Naive thymus-derived CD4-positive, alpha-beta T cell (primary cell): ENCODE results near the gene PKP4. TPM values are rescaled to one million over a fixed set of nuclear protein-coding genes. Genes with fewer than 3 reads are reported as not detected.

ENCODE experiments used
- ATAC-seq: fragments of 150-1000 bp; cut with Tn5 transposase; 2 replicates; pipeline ENCODE4 v1.10.0; 2021; ENCODE audit warnings: mild to moderate bottlenecking, moderate library complexity
- CTCF ChIA-PET: fragments of 350-600 bp; sonication (Branson Sonifier 250); formaldehyde crosslinking; loops from one replicate; lab custom pipeline; 2021; ENCODE audit warnings: antibody characterized with exemption; lab: Charles Lee
- POLR2A ChIA-PET: fragments of 350-600 bp; sonication (Branson Sonifier 250); formaldehyde crosslinking; loops from one replicate; lab custom pipeline; 2021; ENCODE audit warnings: antibody characterized with exemption, inconsistent platforms; lab: Charles Lee
- DNase-seq, 9 donors: peaks; one replicate each; pipeline versions ENCODE4 v3.0.0 to v3.0.0-alpha.2; 2020 to 2022; ENCODE audit warnings: mixed read lengths in 1 of 9
- H3K27ac ChIP-seq: one replicate; pipeline ENCODE4 v1.7.0; 2013; ENCODE audit warnings: mild to moderate bottlenecking, low read depth, low read length, moderate library complexity
- H3K27me3 ChIP-seq, 2 donors: one replicate each; pipeline ENCODE4 v1.7.0; 2013; ENCODE audit warnings: low read length in 2 of 2, mild to moderate bottlenecking in 2 of 2, moderate library complexity in 2 of 2; ENCODE audit not compliant: control insufficient read depth in 2 of 2, insufficient read depth in 2 of 2
- H3K36me3 ChIP-seq, 3 experiments: 1 replicate in 2 of 3; 2 replicates in 1 of 3; pipeline ENCODE4 v1.7.0; 2013; ENCODE audit warnings: low read length in 3 of 3, mild to moderate bottlenecking in 3 of 3, moderate library complexity in 1 of 3; ENCODE audit not compliant: insufficient read depth in 3 of 3, control insufficient read depth in 2 of 3
- H3K4me1 ChIP-seq, 2 donors: one replicate each; pipeline ENCODE4 v1.7.0; 2013; ENCODE audit warnings: low read length in 2 of 2, mild to moderate bottlenecking in 2 of 2, moderate library complexity in 1 of 2; ENCODE audit not compliant: control insufficient read depth in 2 of 2, insufficient read depth in 2 of 2
- H3K4me3 ChIP-seq: 2 replicates; pipeline ENCODE4 v1.7.0; 2013; ENCODE audit warnings: mild to moderate bottlenecking, low read length
- H3K9me3 ChIP-seq, 3 experiments: 1 replicate in 2 of 3; 2 replicates in 1 of 3; pipeline ENCODE4 v1.7.0; 2013; ENCODE audit warnings: low read length in 3 of 3; ENCODE audit not compliant: control insufficient read depth in 2 of 3
- H3K27ac Mint-ChIP-seq, 9 donors: one replicate each; pipeline ENCODE4 v1.8.0; 2020 to 2022; ENCODE audit warnings: mixed read lengths in 9 of 9, mild to moderate bottlenecking in 8 of 9, moderate library complexity in 5 of 9, inconsistent platforms in 2 of 9
- H3K27me3 Mint-ChIP-seq, 5 donors: one replicate each; pipeline ENCODE4 v1.8.0; 2021 to 2022; ENCODE audit warnings: mixed read lengths in 5 of 5, mild to moderate bottlenecking in 1 of 5
- H3K36me3 Mint-ChIP-seq, 5 donors: one replicate each; pipeline ENCODE4 v1.8.0; 2020 to 2022; ENCODE audit warnings: mixed read lengths in 5 of 5, mild to moderate bottlenecking in 3 of 5, inconsistent platforms in 1 of 5
- H3K4me1 Mint-ChIP-seq, 7 donors: one replicate each; pipeline ENCODE4 v1.8.0; 2020 to 2022; ENCODE audit warnings: mixed read lengths in 7 of 7, mild to moderate bottlenecking in 3 of 7, inconsistent platforms in 1 of 7
- H3K4me3 Mint-ChIP-seq, 10 donors: one replicate each; pipeline ENCODE4 v1.8.0; 2020 to 2022; ENCODE audit warnings: mild to moderate bottlenecking in 10 of 10, mixed read lengths in 10 of 10, moderate library complexity in 6 of 10, inconsistent platforms in 2 of 10
- H3K9me3 Mint-ChIP-seq, 11 donors: one replicate each; pipeline ENCODE4 v1.8.0; 2020 to 2022; ENCODE audit warnings: mixed read lengths in 11 of 11, mild to moderate bottlenecking in 4 of 11, inconsistent platforms in 1 of 11, moderate library complexity in 1 of 11
- intact Hi-C, 2 donors: fragments of 100-400 bp; cut with micrococcal nuclease; formaldehyde crosslinking; loops; one replicate each; pipeline ENCODE4 v1.15.1; 2023
- polyA plus RNA-seq, 2 donors: library from polyadenylated mRNA; unstranded; fragments of 300-500 nt; fragmentation: Illumina TruSeq; gene quantifications; one replicate each; pipeline ENCODE4 v1.2.3, GENCODE V29; 2021
- total RNA-seq, 6 experiments: library from RNA in 5 of 6; stranded (reverse) in 5 of 6; gene quantifications; 1 replicate in 5 of 6; 2 replicates in 1 of 6; pipeline ENCODE4 v1.2.3 and lab custom pipeline; 2021 to 2026

The PKP4 gene
- total and polyA plus RNA-seq, 7 experiments from 2014 or later: 1.3 to 33.2 (median 16.6) TPM

- ChIA-PET CTCF (no interaction called here), POLR2A (no interaction called here)
- DNase-seq: no peak
- intact Hi-C loops: no loop called here
- no peaks in the 10 kb centered on the region for H3K27me3 ChIP-seq
- no peaks in the 10 kb centered on the region for H3K4me1 ChIP-seq
- H3K27ac Mint-ChIP-seq: no peak overlapping the region
- H3K9me3 ChIP-seq: no peaks in the 10 kb centered on the region
- no peak overlapping the region for H3K4me3 Mint-ChIP-seq
- ATAC-seq: no peak
- no peaks in the 10 kb centered on the region for H3K36me3 ChIP-seq
- H3K4me1 Mint-ChIP-seq: no peaks in the 10 kb centered on the region
- peaks cover 0 to 9% (median 0%) of the 10 kb centered on the region in 5 donors for H3K36me3 Mint-ChIP-seq
- no peak overlapping the region for H3K27ac ChIP-seq
- H3K4me3 ChIP-seq: no peak overlapping the region
- no peaks in the 10 kb centered on the region for H3K27me3 Mint-ChIP-seq
- H3K9me3 Mint-ChIP-seq: no peaks in the 10 kb centered on the region
Measured at GRCh38 chr2:158603205-158603604, 146.5 kb downstream of the PKP4 start.

DNA sequence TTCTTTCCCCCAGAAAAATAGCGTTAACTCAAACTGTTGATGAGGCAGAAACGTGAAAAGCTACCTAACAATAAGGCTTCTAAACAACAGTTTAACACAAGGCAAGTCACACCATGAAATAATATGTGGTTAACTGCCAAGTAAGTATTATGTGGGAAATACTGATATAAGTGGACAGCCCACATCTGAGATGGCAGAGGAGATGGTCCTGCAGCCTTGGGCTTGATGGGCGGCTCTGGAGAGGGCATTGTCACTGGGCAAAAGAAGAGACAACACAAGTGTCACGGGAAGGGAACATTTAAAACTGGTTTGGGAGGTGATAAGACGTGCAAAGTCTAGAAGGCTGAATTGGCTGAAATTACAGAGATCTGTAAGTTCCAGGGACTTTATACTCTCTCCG, 147.2 kb downstream of the PKP4 start:
- H3K27ac Mint-ChIP-seq: no peak overlapping the region
- H3K4me1 Mint-ChIP-seq: no peaks in the 10 kb centered on the region
- H3K4me3 Mint-ChIP-seq: no peak overlapping the region
- H3K36me3 ChIP-seq: no peaks in the 10 kb centered on the region
- ChIA-PET CTCF (no interaction called here), POLR2A (no interaction called here)
- H3K4me3 ChIP-seq: no peak overlapping the region
- H3K27me3 ChIP-seq: no peaks in the 10 kb centered on the region
- no peaks in the 10 kb centered on the region for H3K4me1 ChIP-seq
- peaks cover 0 to 9% (median 0%) of the 10 kb centered on the region in 5 donors for H3K36me3 Mint-ChIP-seq
- ATAC-seq (no peak), DNase-seq (no peak)
- intact Hi-C loops: no loop called here
- no peaks in the 10 kb centered on the region for H3K9me3 ChIP-seq
- no peaks in the 10 kb centered on the region for H3K27me3 Mint-ChIP-seq
- H3K9me3 Mint-ChIP-seq: no peaks in the 10 kb centered on the region
- no peak overlapping the region for H3K27ac ChIP-seq

GRCh38 chr2:158610059-158610458, 153.3 kb downstream of the PKP4 start:
- POLR2A ChIA-PET: no interaction called here
- no peaks in the 10 kb centered on the region for H3K4me1 ChIP-seq
- Mint-ChIP-seq H3K27ac (no peak overlapping the region), H3K4me3 (no peak overlapping the region), H3K27me3 (no peaks in the 10 kb centered on the region), H3K9me3 (no peaks in the 10 kb centered on the region), H3K4me1 (no peaks in the 10 kb centered on the region), H3K36me3 (no peaks in the 10 kb centered on the region)
- no peak for DNase-seq
- H3K27ac ChIP-seq: no peak overlapping the region
- no peaks in the 10 kb centered on the region for H3K9me3 ChIP-seq
- CTCF ChIA-PET: no interaction called here
- no peak for ATAC-seq
- H3K27me3 ChIP-seq: no peaks in the 10 kb centered on the region
- H3K36me3 ChIP-seq: no peaks in the 10 kb centered on the region
- no peak overlapping the region for H3K4me3 ChIP-seq
- intact Hi-C loops: loop anchor here in 1 of 2 donors (10.0 kb wide), 1 partner anchor 435 kb away; no protein-coding TSS in a partner anchor

- H3K36me3 ChIP-seq: no peaks in the 10 kb centered on the region
- Mint-ChIP-seq H3K4me3 (no peak overlapping the region), H3K4me1 (peaks cover 0 to 4% (median 0%) of the 10 kb centered on the region in 7 donors), H3K36me3 (peaks cover 0 to 4% (median 4%) of the 10 kb centered on the region in 5 donors), H3K9me3 (no peaks in the 10 kb centered on the region), H3K27me3 (no peaks in the 10 kb centered on the region), H3K27ac (no peak overlapping the region)
- intact Hi-C loops: loop anchor here in 1 of 2 donors (10.0 kb wide), 1 partner anchor 442 kb away; no protein-coding TSS in a partner anchor
- H3K27me3 ChIP-seq: no peaks in the 10 kb centered on the region
- POLR2A ChIA-PET: no interaction called here
- DNase-seq (no peak), ATAC-seq (no peak)
- no peak overlapping the region for H3K4me3 ChIP-seq
- H3K4me1 ChIP-seq: no peaks in the 10 kb centered on the region
- H3K9me3 ChIP-seq: no peaks in the 10 kb centered on the region
- H3K27ac ChIP-seq: no peak overlapping the region
- CTCF ChIA-PET: no interaction called here
Measured at GRCh38 chr2:158616480-158617000, 159.8 kb downstream of the PKP4 start.

DNA sequence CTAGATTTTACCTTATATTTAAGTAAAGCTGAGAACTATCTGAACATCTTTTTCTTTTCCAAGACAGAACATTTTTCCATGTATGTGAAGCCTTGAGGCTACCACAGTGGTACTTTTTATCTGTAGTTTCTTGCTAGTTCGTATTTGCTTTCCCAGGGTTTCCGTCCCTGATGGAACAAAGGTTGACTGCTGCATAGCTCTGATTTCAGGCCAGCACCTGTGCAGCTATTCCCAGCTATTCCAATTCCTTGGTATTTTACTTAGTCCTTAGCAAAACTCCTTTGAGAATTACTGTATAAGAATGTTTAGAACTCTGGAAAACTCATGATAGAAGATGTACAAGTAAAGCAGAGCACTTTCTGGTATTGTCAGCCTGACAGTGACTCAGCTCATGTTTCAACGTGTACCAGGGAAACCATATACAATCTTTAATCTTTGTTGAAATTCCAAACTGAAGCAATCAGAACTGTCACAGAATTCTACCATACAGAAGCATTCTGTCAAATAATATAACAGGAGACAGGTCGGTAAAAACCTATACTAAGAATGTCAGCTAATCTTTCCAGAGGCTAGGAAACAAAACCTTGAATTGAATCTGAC, 162.2 kb downstream of the PKP4 start:
- Histone ChIP-seq H3K9me3 (no peaks in the 10 kb centered on the region), H3K27ac (no peak overlapping the region), H3K4me3 (no peak overlapping the region), H3K4me1 (no peaks in the 10 kb centered on the region), H3K36me3 (peaks cover 0 to 3% (median 0%) of the 10 kb centered on the region in 3 experiments), H3K27me3 (no peaks in the 10 kb centered on the region)
- ATAC-seq (no peak), DNase-seq (no peak)
- Mint-ChIP-seq H3K4me1 (peaks cover 0 to 4% (median 0%) of the 10 kb centered on the region in 7 donors), H3K27me3 (no peaks in the 10 kb centered on the region), H3K9me3 (no peaks in the 10 kb centered on the region), H3K27ac (no peak overlapping the region), H3K4me3 (no peak overlapping the region), H3K36me3 (peaks cover 4 to 18% (median 8%) of the 10 kb centered on the region in 5 donors)
- CTCF ChIA-PET: interaction anchor here (1.4 kb wide), 1 partner anchor 135 kb away, joined by 5 read pairs; no protein-coding TSS in a partner anchor
- intact Hi-C loops: loop anchor here in 1 of 2 donors (10.0 kb wide), 1 partner anchor 444 kb away; no protein-coding TSS in a partner anchor
- POLR2A ChIA-PET: no interaction called here

DNA sequence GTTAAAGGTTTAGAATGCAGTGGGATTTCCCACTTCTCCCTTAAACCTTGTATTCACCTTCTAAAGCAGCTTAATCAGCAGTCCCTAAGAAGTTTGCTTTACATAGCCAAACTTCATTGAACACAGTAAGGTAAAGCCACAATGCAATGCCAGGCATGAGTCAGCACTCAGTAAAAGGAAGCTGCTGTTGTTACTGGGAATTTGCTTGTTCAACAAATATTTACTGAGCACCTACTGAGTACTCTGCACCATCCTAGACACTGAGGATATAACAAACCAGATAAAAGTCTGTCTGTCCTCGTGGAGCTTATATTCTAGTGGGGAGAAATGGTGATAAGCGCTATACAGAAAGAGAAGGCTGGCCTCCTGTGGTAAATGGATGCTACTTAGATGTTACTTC, 162.7 kb downstream of the PKP4 start:
- ATAC-seq: peak; percentile 32
- CTCF ChIA-PET: interaction anchor here (1.4 kb wide), 1 partner anchor 135 kb away, joined by 5 read pairs; no protein-coding TSS in a partner anchor

More for the DNA sequence above, 162.7 kb downstream of the PKP4 start:
- H3K27me3 ChIP-seq: no peaks in the 10 kb centered on the region
- H3K4me1 ChIP-seq: no peaks in the 10 kb centered on the region
- intact Hi-C loops: loop anchor here in 1 of 2 donors (10.0 kb wide), 1 partner anchor 445 kb away; no protein-coding TSS in a partner anchor
- no peak overlapping the region for H3K27ac ChIP-seq
- peaks cover 0 to 6% (median 0%) of the 10 kb centered on the region in 3 experiments for H3K36me3 ChIP-seq
- H3K4me1 Mint-ChIP-seq: peaks cover 0 to 4% (median 0%) of the 10 kb centered on the region in 7 donors
- DNase-seq: no peak
- no peaks in the 10 kb centered on the region for H3K9me3 ChIP-seq
- H3K36me3 Mint-ChIP-seq: peaks cover 4 to 19% (median 11%) of the 10 kb centered on the region in 5 donors
- H3K27ac Mint-ChIP-seq: no peak overlapping the region
- no peaks in the 10 kb centered on the region for H3K27me3 Mint-ChIP-seq
- H3K4me3 ChIP-seq: no peak overlapping the region
- no peaks in the 10 kb centered on the region for H3K9me3 Mint-ChIP-seq
- H3K4me3 Mint-ChIP-seq: no peak overlapping the region
- POLR2A ChIA-PET: no interaction called here
